Inflammatory macrophage (primary cell): ENCODE results near the gene DYNLL2.
"Not testable (repeated sequence)": the region's sequence is repeated elsewhere in the genome, so short reads cannot be mapped to it uniquely, and the experiment has no call there.

ENCODE experiments used
- DNase-seq, 2 donors: peaks; one replicate each; pipeline ENCODE4 v3.0.0-alpha.2; 2020 to 2022

DYNLL2 gene

GRCh38 chr17:58107306-58107705, 24.1 kb downstream of the DYNLL2 start:
- no peak for DNase-seq

- no peak for DNase-seq
Observed at GRCh38 chr17:58109197-58109596, 26.0 kb downstream of the DYNLL2 start.

- no peak for DNase-seq
Observed at GRCh38 chr17:58110012-58110411, 26.8 kb downstream of the DYNLL2 start.

GRCh38 chr17:58111676-58112075, 28.5 kb downstream of the DYNLL2 start:
- no peak for DNase-seq

GRCh38 chr17:58112970-58113631, 29.9 kb downstream of the DYNLL2 start:
- DNase-seq = peak; percentile 70 to 72

GRCh38 chr17:58113947-58114346, 30.7 kb downstream of the DYNLL2 start:
- DNase-seq = no peak

GRCh38 chr17:58117382-58117781, 34.2 kb downstream of the DYNLL2 start:
- DNase-seq = no peak

- DNase-seq = no peak
Observed at GRCh38 chr17:58119491-58119890, 36.3 kb downstream of the DYNLL2 start.

- DNase-seq = peak; percentile 37 to 57
Observed at GRCh38 chr17:58120195-58120822, 37.1 kb downstream of the DYNLL2 start.

- DNase-seq = peak; percentile 14 to 34
Observed at GRCh38 chr17:58121925-58122324, 38.7 kb downstream of the DYNLL2 start.

- DNase-seq = no peak
Observed at GRCh38 chr17:58127846-58128245, 44.6 kb downstream of the DYNLL2 start.

- not testable (repeated sequence) for DNase-seq
Observed at GRCh38 chr17:58132697-58133096, 49.5 kb downstream of the DYNLL2 start.

- DNase-seq = no peak
Observed at GRCh38 chr17:58136669-58137279, 53.6 kb downstream of the DYNLL2 start.

GRCh38 chr17:58141505-58141904, 58.3 kb downstream of the DYNLL2 start:
- DNase-seq = no peak

GRCh38 chr17:58143335-58143734, 60.1 kb downstream of the DYNLL2 start:
- DNase-seq = not testable (repeated sequence)

GRCh38 chr17:58144801-58145200, 61.6 kb downstream of the DYNLL2 start:
- DNase-seq = no peak
